Measurements from ENCODE around the gene MTNR1A. TPM values are rescaled to one million over a fixed set of nuclear protein-coding genes. Genes with fewer than 3 reads are reported as not detected.

Gene MTNR1A
- total and polyA plus RNA-seq, 2 donors (not counting 3 experiments of a cell fraction or from before 2014, with no cell fraction given): not detected

DNA sequence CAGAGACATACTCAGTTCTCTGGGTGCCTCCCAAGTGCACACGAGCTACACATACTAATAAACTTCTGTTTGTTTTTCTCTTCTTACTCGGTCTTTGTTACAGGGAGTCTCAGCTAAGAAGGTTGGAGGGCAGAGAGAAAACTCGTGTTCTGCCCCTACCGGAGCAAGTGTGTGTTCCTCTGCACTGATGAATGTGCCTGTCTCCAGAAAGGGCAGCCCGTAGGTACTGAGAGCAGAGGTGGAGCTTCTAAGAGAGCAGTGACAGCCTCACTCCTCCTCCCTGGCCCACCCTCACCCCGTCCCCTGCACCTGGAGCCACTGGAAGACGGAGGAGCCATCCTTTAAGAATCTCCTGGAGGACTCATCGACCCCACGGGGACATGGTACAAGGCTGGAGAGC, 67.6 kb downstream of the MTNR1A start:
- CTCF ChIA-PET: no interaction called here
- POLR2A ChIA-PET: no interaction called here
- no peaks in the 10 kb centered on the region for H4K20me1 ChIP-seq (replicated peaks; ENCODE audit: control insufficient read depth, extremely low read depth, insufficient read depth, low read length)
- FAIRE-seq (no peak), DNase-seq (ENCODE audit: low read depth, low spot score) (no peak)
- H3K27me3 ChIP-seq (ENCODE audit: control insufficient read depth in 2 of 2, insufficient read depth in 2 of 2, low read length in 2 of 2): no peaks in the 10 kb centered on the region
- no peaks in the 10 kb centered on the region for H3K4me1 ChIP-seq (ENCODE audit: control insufficient read depth, extremely low read depth, insufficient read depth, low read length)
- H3K36me3 ChIP-seq (ENCODE audit: control insufficient read depth in 2 of 2, extremely low read depth in 1 of 2, insufficient read depth in 2 of 2, low read length in 2 of 2): no peaks in the 10 kb centered on the region
- H3K27ac ChIP-seq (ENCODE audit: insufficient read depth, low read depth, low read length): no peak overlapping the region
- H3K9me1 ChIP-seq (replicated peaks; ENCODE audit: control insufficient read depth, extremely low read depth, insufficient read depth, low read length): no peaks in the 10 kb centered on the region
- H3K4me2 ChIP-seq (ENCODE audit: insufficient read depth, low read length): no peak overlapping the region
- H3K79me2 ChIP-seq (ENCODE audit: control insufficient read depth, insufficient read depth, low read length): no peaks in the 10 kb centered on the region
- dilution Hi-C loops (cut with MboI; ENCODE audit: extremely low pct_ligation_motif_present, low sequenced_read_pairs) (no loop called here), intact Hi-C loops (cut with micrococcal nuclease) (no loop called here)
- H2AFZ ChIP-seq (ENCODE audit: low read depth, low read length): no peak overlapping the region
- H3K9me3 ChIP-seq (replicated peaks; ENCODE audit: control insufficient read depth, insufficient read depth, low read length): peaks cover 4% of the 10 kb centered on the region
- no peak overlapping the region for H3K9ac ChIP-seq (replicated peaks; ENCODE audit: extremely low read depth, insufficient read depth, low read length)
- H3K4me3 ChIP-seq (replicated peaks in 1 of 3; ENCODE audit: insufficient read depth in 1 of 3, low read depth in 1 of 3, low read length in 3 of 3): no peak overlapping the region
- TF ChIP-seq CTCF (IDR thresholded peaks at IDR 0.05; ENCODE audit: extremely low read depth in 1 of 2, insufficient read depth in 1 of 2, low read depth in 1 of 2, low read length in 2 of 2) (no peak), GATA2 (IDR thresholded peaks at IDR 0.05; ENCODE audit: insufficient read depth, insufficient read length, low read depth, low read length) (no peak), MAX (IDR thresholded peaks at IDR 0.05; ENCODE audit: insufficient read depth, insufficient read length) (no peak), FOS (IDR thresholded peaks at IDR 0.05; ENCODE audit: borderline replicate concordance, insufficient read depth, low read length) (no peak), MYC (IDR thresholded peaks at IDR 0.05; ENCODE audit: low read depth, low read length) (no peak), POLR2AphosphoS5 (IDR thresholded peaks at IDR 0.05; ENCODE audit: insufficient read depth, low read depth, low read length) (no peak), POLR2A (IDR thresholded peaks at IDR 0.05; ENCODE audit: low read depth, low read length) (no peak), EZH2 (IDR thresholded peaks at IDR 0.05; ENCODE audit: borderline replicate concordance, low read depth, low read length, severe bottlenecking) (no peak), JUN (IDR thresholded peaks at IDR 0.05; ENCODE audit: borderline replicate concordance, insufficient read depth, insufficient read length, low read depth) (no peak)
- no TSS peak for BruUV-seq (replicated peaks)

All from endothelial cell of umbilical vein (primary cell).